Measurements from ENCODE around the gene DAB2IP. TPM values are rescaled to one million over a fixed set of nuclear protein-coding genes. Genes with fewer than 3 reads are reported as not detected.

The DAB2IP gene
- polyA plus RNA-seq, 1 donor from 2014 or later = 17.3 TPM

DNA sequence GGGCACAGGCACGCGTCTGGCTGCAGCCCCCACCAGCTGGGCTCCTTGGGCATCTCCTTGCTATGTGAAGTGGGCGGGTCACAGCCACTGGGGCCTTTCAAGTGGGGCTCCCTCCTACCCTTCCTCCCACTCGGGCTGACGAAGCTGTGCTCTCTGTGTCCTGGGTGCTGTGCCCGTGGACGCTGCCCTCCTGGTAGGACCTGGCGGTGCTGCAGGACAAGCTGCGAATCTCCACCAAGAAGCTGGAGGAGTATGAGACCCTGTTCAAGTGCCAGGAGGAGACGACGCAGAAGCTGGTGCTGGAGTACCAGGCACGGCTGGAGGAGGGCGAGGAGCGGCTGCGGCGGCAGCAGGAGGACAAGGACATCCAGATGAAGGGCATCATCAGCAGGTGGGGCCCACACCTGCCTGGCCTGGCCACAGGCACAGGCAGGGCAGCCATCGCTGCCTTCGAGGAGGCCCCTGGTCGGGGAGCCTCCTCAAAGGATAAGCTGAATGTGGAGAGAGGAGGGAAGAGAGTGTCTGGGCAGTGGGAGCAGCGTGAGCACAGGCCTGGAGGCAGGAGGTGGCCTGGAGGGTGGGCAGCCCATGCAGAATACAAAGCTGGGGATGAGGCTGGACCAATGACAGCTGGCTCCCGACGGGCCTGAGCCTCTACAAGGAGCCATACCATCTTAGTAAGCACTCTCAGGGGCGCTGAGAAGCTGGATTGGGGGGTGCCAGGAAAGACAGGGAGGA, 124.7 kb downstream of the DAB2IP start:
- no peaks in the 10 kb centered on the region for H4K20me1 ChIP-seq (ENCODE audit: insufficient read depth)
- TF ChIP-seq POLR2AphosphoS5 (IDR thresholded peaks at IDR 0.05) (no peak), MXI1 (conservative IDR thresholded peaks at IDR 0.05; ENCODE audit: poor library complexity, severe bottlenecking) (no peak), RAD21 (conservative IDR thresholded peaks at IDR 0.05) (no peak), SMC3 (conservative IDR thresholded peaks at IDR 0.05; ENCODE audit: poor library complexity) (no peak), EZH2 (IDR thresholded peaks at IDR 0.05; ENCODE audit: borderline replicate concordance, insufficient read depth, low read length, poor library complexity, severe bottlenecking) (no peak), TAF1 (IDR thresholded peaks at IDR 0.05; ENCODE audit: low read depth) (no peak), EP300 (conservative IDR thresholded peaks at IDR 0.05; ENCODE audit: poor library complexity, severe bottlenecking) (no peak)
- TF ChIP-seq, protein P1, sequence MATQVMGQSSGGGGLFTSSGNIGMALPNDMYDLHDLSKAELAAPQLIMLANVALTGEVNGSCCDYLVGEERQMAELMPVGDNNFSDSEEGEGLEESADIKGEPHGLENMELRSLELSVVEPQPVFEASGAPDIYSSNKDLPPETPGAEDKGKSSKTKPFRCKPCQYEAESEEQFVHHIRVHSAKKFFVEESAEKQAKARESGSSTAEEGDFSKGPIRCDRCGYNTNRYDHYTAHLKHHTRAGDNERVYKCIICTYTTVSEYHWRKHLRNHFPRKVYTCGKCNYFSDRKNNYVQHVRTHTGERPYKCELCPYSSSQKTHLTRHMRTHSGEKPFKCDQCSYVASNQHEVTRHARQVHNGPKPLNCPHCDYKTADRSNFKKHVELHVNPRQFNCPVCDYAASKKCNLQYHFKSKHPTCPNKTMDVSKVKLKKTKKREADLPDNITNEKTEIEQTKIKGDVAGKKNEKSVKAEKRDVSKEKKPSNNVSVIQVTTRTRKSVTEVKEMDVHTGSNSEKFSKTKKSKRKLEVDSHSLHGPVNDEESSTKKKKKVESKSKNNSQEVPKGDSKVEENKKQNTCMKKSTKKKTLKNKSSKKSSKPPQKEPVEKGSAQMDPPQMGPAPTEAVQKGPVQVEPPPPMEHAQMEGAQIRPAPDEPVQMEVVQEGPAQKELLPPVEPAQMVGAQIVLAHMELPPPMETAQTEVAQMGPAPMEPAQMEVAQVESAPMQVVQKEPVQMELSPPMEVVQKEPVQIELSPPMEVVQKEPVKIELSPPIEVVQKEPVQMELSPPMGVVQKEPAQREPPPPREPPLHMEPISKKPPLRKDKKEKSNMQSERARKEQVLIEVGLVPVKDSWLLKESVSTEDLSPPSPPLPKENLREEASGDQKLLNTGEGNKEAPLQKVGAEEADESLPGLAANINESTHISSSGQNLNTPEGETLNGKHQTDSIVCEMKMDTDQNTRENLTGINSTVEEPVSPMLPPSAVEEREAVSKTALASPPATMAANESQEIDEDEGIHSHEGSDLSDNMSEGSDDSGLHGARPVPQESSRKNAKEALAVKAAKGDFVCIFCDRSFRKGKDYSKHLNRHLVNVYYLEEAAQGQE (IDR thresholded peaks at IDR 0.05; ENCODE audit: borderline replicate concordance) = no peak
- TF ChIP-seq, protein P2, sequence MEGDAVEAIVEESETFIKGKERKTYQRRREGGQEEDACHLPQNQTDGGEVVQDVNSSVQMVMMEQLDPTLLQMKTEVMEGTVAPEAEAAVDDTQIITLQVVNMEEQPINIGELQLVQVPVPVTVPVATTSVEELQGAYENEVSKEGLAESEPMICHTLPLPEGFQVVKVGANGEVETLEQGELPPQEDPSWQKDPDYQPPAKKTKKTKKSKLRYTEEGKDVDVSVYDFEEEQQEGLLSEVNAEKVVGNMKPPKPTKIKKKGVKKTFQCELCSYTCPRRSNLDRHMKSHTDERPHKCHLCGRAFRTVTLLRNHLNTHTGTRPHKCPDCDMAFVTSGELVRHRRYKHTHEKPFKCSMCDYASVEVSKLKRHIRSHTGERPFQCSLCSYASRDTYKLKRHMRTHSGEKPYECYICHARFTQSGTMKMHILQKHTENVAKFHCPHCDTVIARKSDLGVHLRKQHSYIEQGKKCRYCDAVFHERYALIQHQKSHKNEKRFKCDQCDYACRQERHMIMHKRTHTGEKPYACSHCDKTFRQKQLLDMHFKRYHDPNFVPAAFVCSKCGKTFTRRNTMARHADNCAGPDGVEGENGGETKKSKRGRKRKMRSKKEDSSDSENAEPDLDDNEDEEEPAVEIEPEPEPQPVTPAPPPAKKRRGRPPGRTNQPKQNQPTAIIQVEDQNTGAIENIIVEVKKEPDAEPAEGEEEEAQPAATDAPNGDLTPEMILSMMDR (IDR thresholded peaks at IDR 0.05; ENCODE audit: poor library complexity, severe bottlenecking) = no peak
- no peaks in the 10 kb centered on the region for H3K27me3 ChIP-seq (ENCODE audit: insufficient read depth, low read depth, low read length)
- H3K4me2 ChIP-seq (ENCODE audit: low read length) = no peak overlapping the region
- H3K9me3 ChIP-seq (ENCODE audit: low read length) = peaks cover 4% of the 10 kb centered on the region
- no peak overlapping the region for H3K4me3 ChIP-seq (ENCODE audit: low read length)
- no peaks in the 10 kb centered on the region for H3K9me2 ChIP-seq (ENCODE audit: insufficient read depth, low read length)
- no peak overlapping the region for H3K9ac ChIP-seq (ENCODE audit: low read length)
- H2AFZ ChIP-seq (ENCODE audit: low read depth, low read length) = no peak overlapping the region
- no peak overlapping the region for H3K27ac ChIP-seq (ENCODE audit: low read length)
- no peaks in the 10 kb centered on the region for H3F3A ChIP-seq (ENCODE audit: insufficient read depth, low read length, poor library complexity, severe bottlenecking)
- H3K79me2 ChIP-seq (replicated peaks; ENCODE audit: insufficient read depth, low read length) = peaks cover 15% of the 10 kb centered on the region
- H3K36me3 ChIP-seq (ENCODE audit: insufficient read depth, low read length) = no peaks in the 10 kb centered on the region

DNA sequence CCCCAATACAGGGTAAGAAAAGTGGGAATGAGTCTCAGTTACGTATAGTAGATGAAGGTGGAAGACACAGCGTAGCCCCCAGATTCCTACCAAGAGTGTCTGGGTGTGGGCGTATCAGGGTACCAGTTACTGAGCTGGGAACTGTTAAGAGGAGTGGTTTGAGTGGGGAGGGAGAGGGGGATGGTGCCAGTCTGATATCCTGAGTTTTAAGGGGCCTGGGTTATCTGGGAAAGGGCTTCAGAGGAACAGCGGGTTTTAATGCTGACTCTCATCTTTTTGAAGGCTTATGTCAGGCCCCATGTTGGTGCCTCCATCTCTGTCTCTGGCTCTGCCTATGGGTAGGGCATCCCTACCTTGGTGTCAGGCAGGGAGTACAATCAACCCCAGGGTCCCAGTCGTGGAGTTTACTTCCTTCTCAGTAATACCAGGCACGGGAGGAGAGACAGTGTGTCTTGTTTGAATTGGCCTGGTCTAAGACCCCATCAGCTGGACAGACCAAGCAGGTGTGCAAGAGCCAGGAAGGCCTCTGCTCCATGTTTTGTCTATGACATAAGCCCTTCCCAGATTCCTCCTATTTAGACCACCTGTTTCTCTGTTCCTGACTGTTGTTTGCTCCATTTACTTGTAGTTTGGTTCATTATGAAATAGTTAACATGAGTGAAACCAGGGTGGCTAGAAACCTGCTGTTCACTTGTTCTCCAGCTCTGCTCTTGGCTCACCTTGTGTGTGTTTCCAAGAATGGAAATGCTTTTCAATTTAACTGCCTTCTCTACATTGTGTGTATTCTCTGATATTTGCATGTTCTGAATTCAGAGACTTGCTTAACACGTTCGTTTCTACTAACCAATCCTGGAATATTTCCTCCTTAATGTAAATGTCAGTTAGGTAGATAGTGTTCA, 125.6 kb downstream of the DAB2IP start:
- Histone ChIP-seq H4K20me1 (ENCODE audit: insufficient read depth) (no peaks in the 10 kb centered on the region), H3K4me3 (ENCODE audit: low read length) (no peak overlapping the region), H3K79me2 (replicated peaks; ENCODE audit: insufficient read depth, low read length) (peaks cover 15% of the 10 kb centered on the region), H3K36me3 (ENCODE audit: insufficient read depth, low read length) (no peaks in the 10 kb centered on the region), H3K9me2 (ENCODE audit: insufficient read depth, low read length) (no peaks in the 10 kb centered on the region), H3K27ac (ENCODE audit: low read length) (no peak overlapping the region), H3K27me3 (ENCODE audit: insufficient read depth, low read depth, low read length) (no peaks in the 10 kb centered on the region), H2AFZ (ENCODE audit: low read depth, low read length) (no peak overlapping the region), H3F3A (ENCODE audit: insufficient read depth, low read length, poor library complexity, severe bottlenecking) (no peaks in the 10 kb centered on the region), H3K9me3 (ENCODE audit: low read length) (peaks cover 4% of the 10 kb centered on the region), H3K9ac (ENCODE audit: low read length) (no peak overlapping the region), H3K4me2 (ENCODE audit: low read length) (no peak overlapping the region)
- TF ChIP-seq EP300 (conservative IDR thresholded peaks at IDR 0.05; ENCODE audit: poor library complexity, severe bottlenecking) = no peak
- TF ChIP-seq, protein P2 (IDR thresholded peaks at IDR 0.05; ENCODE audit: poor library complexity, severe bottlenecking) = no peak
- TF ChIP-seq EZH2 (IDR thresholded peaks at IDR 0.05; ENCODE audit: borderline replicate concordance, insufficient read depth, low read length, poor library complexity, severe bottlenecking) = no peak
- TF ChIP-seq, protein P1 (IDR thresholded peaks at IDR 0.05; ENCODE audit: borderline replicate concordance) = no peak
- TF ChIP-seq RAD21 (conservative IDR thresholded peaks at IDR 0.05) = no peak

Data from neural cell (in vitro differentiated cells).